OCI-LY7 (cell line): ENCODE data around the gene MARCO.

Experiments used
- CTCF ChIP-seq: fragments of 200-600 bp; sonication (generic); conservative IDR thresholded peaks from 2 replicates; pipeline ENCODE4 v1.5.1; 2014; ENCODE audit warnings: mild to moderate bottlenecking, antibody characterized with exemption, low read length, moderate library complexity, mixed read lengths
- EZH2phosphoT487 ChIP-seq: fragments of 200-600 bp; sonication (generic); IDR thresholded peaks from 2 replicates; pipeline ENCODE4 v1.6.1; 2018; ENCODE audit warnings: low read depth, borderline replicate concordance, mild to moderate bottlenecking, mixed run types, antibody characterized with exemption, low read length, moderate library complexity, mixed read lengths

GRCh38 chr2:119010336-119010735, 68.3 kb downstream of the MARCO start:
- TF ChIP-seq CTCF (no peak), EZH2phosphoT487 (no peak)
